Measurements from ENCODE around the gene ENTR1.

Gene ENTR1

GRCh38 chr9:136424750-136425362 is 14.4 kb upstream of the ENTR1 start:
- no peak for TF ChIP-seq CTCF (IDR thresholded peaks at IDR 0.05; ENCODE audit: low read length, missing control alignments)
- DNase-seq (ENCODE audit: low read depth) = no peak
- no peak overlapping the region for H3K4me3 ChIP-seq (replicated peaks; ENCODE audit: low read depth, low read length)

GRCh38 chr9:136423432-136424146 is 13.2 kb upstream of the ENTR1 start:
- no peak for TF ChIP-seq CTCF (IDR thresholded peaks at IDR 0.05; ENCODE audit: low read length, missing control alignments)
- H3K4me3 ChIP-seq (replicated peaks; ENCODE audit: low read depth, low read length) = no peak overlapping the region
- no peak for DNase-seq (ENCODE audit: low read depth)

DNA sequence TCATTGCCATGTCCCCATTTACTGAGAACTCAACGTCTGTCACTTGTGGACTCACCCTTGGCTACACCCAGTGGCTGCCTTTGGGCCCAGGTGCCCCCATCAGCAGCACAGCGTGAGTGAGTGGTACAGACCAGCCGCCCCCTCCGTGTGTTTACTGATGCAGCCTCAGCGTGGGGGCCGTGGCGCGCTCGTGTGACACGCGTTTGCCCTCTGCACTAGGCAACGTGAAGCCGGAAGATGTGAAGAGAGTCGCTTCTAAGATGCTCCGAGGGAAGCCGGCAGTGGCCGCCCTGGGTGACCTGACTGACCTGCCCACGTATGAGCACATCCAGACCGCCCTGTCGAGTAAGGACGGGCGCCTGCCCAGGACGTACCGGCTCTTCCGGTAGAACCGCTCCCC is 12.5 kb upstream of the ENTR1 start:
- no peak for TF ChIP-seq CTCF (IDR thresholded peaks at IDR 0.05; ENCODE audit: low read length, missing control alignments)
- no peak for DNase-seq (ENCODE audit: low read depth)
- H3K4me3 ChIP-seq (replicated peaks; ENCODE audit: low read depth, low read length) = no peak overlapping the region

- no peak for DNase-seq (ENCODE audit: low read depth)
- no peak for TF ChIP-seq CTCF (IDR thresholded peaks at IDR 0.05; ENCODE audit: low read length, missing control alignments)
- no peak overlapping the region for H3K4me3 ChIP-seq (replicated peaks; ENCODE audit: low read depth, low read length)
Measured at GRCh38 chr9:136421791-136422190, 11.4 kb upstream of the ENTR1 start.

DNA sequence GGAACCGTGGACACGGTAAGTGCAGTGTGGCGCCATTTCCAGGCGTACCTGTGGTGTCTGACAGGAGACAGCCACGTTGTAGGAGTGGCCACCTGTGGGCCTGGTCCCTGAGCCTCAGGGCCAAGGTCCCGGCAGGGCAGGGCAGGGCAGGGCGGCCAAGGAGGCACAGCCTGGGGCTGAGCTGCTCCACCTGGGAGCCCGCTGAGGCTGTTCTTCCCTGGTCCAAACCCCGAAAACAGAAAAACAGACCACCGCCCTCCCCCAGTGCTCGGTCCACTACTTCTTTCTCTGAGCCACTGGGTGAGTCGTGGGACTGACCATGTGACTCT is 8.6 kb upstream of the ENTR1 start:
- H3K4me3 ChIP-seq (replicated peaks; ENCODE audit: low read depth, low read length) = no peak overlapping the region
- DNase-seq (ENCODE audit: low read depth) = no peak
- no peak for TF ChIP-seq CTCF (IDR thresholded peaks at IDR 0.05; ENCODE audit: low read length, missing control alignments)

DNA sequence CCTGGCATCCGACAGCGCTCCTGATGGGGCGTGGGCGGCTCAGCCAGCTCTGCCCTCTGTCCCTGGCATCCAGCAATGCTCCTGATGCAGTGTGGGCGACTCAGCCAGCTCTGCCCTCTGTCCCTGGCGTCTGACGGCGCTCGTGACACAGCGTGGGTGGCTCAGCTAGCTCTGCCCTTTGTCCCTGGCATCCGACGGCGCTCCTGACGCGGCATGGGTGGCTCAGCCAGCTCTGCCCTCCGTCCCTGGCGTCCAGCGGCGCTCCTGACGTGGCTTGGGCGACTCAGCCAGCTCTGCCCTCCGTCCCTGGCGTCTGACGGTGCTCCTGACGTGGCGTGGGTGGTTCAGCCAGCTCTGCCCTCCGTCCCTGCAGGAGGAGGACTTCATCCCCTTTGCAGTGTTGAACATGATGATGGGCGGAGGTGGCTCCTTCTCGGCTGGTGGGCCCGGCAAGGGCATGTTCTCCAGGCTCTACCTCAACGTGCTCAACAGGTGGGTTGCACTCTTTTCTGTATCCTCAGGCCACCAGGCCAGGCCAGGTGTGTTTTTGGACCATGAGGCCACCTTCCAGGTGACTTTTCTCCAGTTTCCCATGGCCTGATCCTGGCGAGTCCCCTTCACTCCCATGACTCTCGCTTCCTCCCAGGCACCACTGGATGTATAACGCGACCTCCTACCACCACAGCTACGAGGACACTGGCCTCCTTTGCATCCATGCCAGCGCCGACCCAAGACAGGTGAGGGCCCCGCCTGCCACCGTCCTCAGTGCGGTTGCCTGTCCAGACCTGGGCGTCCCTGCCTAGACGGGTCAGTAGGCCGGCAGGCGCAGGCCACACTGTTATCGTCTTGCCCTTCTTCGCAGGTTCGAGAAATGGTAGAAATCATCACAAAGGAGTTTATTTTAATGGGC is 8.0 kb upstream of the ENTR1 start:
- no peak overlapping the region for H3K4me3 ChIP-seq (replicated peaks; ENCODE audit: low read depth, low read length)
- no peak for TF ChIP-seq CTCF (IDR thresholded peaks at IDR 0.05; ENCODE audit: low read length, missing control alignments)
- DNase-seq (ENCODE audit: low read depth) = no peak

Measured in fibroblast of pulmonary artery (primary cell).